BLaER1 (cell line): Measurements from ENCODE around the gene CLN6.
A peak's percentile ranks its signal among the peaks of the same experiment; 100 is the strongest.

ENCODE experiments used
- H3K27ac ChIP-seq: shearing (Covaris generic); formaldehyde crosslinking; 2 replicates; pipeline ENCODE4 v1.8.1; 2022
- H3K27me3 ChIP-seq: shearing (Covaris generic); formaldehyde crosslinking; 2 replicates; pipeline ENCODE4 v1.8.1; 2022
- H3K36me3 ChIP-seq: shearing (Covaris generic); formaldehyde crosslinking; 2 replicates; pipeline ENCODE4 v1.8.1; 2022
- H3K4me1 ChIP-seq: shearing (Covaris generic); formaldehyde crosslinking; 2 replicates; pipeline ENCODE4 v1.8.1; 2022
- H3K4me2 ChIP-seq: shearing (Covaris generic); formaldehyde crosslinking; 2 replicates; pipeline ENCODE4 v1.8.1; 2022
- H3K4me3 ChIP-seq: shearing (Covaris generic); formaldehyde crosslinking; 2 replicates; pipeline ENCODE4 v1.8.1; 2022
- H3K9ac ChIP-seq: shearing (Covaris generic); formaldehyde crosslinking; 2 replicates; pipeline ENCODE4 v1.8.1; 2022
- H3K9me3 ChIP-seq: shearing (Covaris generic); formaldehyde crosslinking; 2 replicates; pipeline ENCODE4 v1.8.1; 2022
- H4K20me1 ChIP-seq: shearing (Covaris generic); formaldehyde crosslinking; 2 replicates; pipeline ENCODE4 v1.8.1; 2022
- Cebpa-rat ChIP-seq: shearing (Covaris generic); IDR thresholded peaks from 2 replicates; pipeline ENCODE4 v1.8.1; 2022

The CLN6 gene

GRCh38 chr15:68229386-68230156, at the start of gene CLN6:
Gene CLN6, minus strand, starts transcription at chr15:68229728. Its CDS starts 144 bp downstream, at chr15:68229584.
- Histone ChIP-seq H4K20me1 (no peaks in the 10 kb centered on the region), H3K4me1 (peaks cover 85% of the 10 kb centered on the region), H3K4me2 (peak within 1 kb of the TSS; percentile 94), H3K27ac (peak within 1 kb of the TSS; percentile 100), H3K27me3 (no peaks in the 10 kb centered on the region), H3K9ac (peak within 1 kb of the TSS; percentile 98), H3K9me3 (no peaks in the 10 kb centered on the region), H3K4me3 (peak within 1 kb of the TSS; percentile 86), H3K36me3 (no peaks in the 10 kb centered on the region)
- TF ChIP-seq Cebpa-rat = no peak

DNA sequence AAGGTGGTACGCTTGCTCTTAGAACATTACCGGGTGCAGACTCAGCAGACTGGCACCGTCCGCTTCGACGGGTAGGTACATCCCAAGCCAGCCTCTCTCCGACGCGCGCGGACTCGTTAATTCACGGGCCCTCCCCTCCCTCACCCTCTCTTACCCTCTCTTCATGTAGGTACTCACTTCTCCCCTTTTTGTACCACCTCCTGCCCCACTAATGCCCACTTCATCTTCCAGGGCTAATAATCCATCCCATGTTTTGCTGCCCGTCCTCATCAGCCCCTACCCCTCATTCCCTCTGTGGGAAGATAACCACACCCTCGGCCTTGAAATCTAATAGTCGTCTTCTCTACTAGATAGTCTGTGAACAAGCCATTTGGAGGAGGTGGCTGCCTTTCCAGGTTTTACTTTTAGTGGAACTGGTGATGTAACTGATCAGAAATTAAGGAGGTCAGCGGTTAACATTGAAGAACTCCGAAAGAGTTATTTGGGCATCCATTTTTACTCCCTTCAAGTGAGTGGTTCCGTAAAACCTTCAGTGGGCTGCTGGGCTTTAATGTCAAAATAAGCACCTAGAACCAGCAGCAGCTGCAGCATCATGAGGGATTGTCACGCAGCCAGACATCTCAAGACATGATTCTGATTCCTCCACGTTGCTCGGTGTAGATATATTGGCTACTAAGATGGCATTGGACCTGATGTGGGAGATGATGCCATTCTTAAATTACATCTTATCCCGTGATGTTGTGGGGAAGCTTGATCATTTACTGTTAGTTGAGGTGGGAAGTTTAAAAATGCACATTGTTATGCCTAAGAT, 49.3 kb upstream of the CLN6 start:
- no peak for TF ChIP-seq Cebpa-rat
- Histone ChIP-seq H3K9ac (peak overlapping the region; percentile 95), H3K27ac (peak overlapping the region; percentile 97), H3K4me1 (peaks cover 44% of the 10 kb centered on the region), H3K4me3 (peak overlapping the region; percentile 85), H3K9me3 (peaks cover under 1% of the 10 kb centered on the region; the same call in 1 of the 2 replicates), H3K36me3 (peaks cover 12% of the 10 kb centered on the region; the same call in 1 of the 2 replicates), H4K20me1 (peaks cover 57% of the 10 kb centered on the region), H3K27me3 (no peaks in the 10 kb centered on the region), H3K4me2 (peak overlapping the region; percentile 91)

- peak overlapping the region; percentile 85 for H3K4me3 ChIP-seq
- H3K9me3 ChIP-seq = no peaks in the 10 kb centered on the region
- no peak for TF ChIP-seq Cebpa-rat
- peak overlapping the region; percentile 91 for H3K4me2 ChIP-seq
- peaks cover 44% of the 10 kb centered on the region for H3K4me1 ChIP-seq
- peak overlapping the region; percentile 97 for H3K27ac ChIP-seq
- peaks cover 7% of the 10 kb centered on the region; the same call in 1 of the 2 replicates for H3K36me3 ChIP-seq
- H4K20me1 ChIP-seq = peaks cover 52% of the 10 kb centered on the region
- peak overlapping the region; percentile 95 for H3K9ac ChIP-seq
- H3K27me3 ChIP-seq = no peaks in the 10 kb centered on the region
Measured at GRCh38 chr15:68278345-68278594, 48.7 kb upstream of the CLN6 start.

GRCh38 chr15:68277603-68278344, 48.2 kb upstream of the CLN6 start, which contains the start of gene FEM1B:
Gene FEM1B, plus strand, starts transcription at chr15:68277745. Its CDS starts 673 bp downstream, at chr15:68278418.
- peak within 1 kb of the TSS; percentile 91 for H3K4me2 ChIP-seq
- H3K9ac ChIP-seq = peak within 1 kb of the TSS; percentile 95
- no peaks in the 10 kb centered on the region for H3K9me3 ChIP-seq
- H3K36me3 ChIP-seq = peaks cover 6% of the 10 kb centered on the region; the same call in 1 of the 2 replicates
- peaks cover 44% of the 10 kb centered on the region for H3K4me1 ChIP-seq
- H4K20me1 ChIP-seq = peaks cover 47% of the 10 kb centered on the region
- H3K27ac ChIP-seq = peak within 1 kb of the TSS; percentile 97
- no peak for TF ChIP-seq Cebpa-rat
- H3K27me3 ChIP-seq = no peaks in the 10 kb centered on the region
- H3K4me3 ChIP-seq = peak within 1 kb of the TSS; percentile 85

DNA sequence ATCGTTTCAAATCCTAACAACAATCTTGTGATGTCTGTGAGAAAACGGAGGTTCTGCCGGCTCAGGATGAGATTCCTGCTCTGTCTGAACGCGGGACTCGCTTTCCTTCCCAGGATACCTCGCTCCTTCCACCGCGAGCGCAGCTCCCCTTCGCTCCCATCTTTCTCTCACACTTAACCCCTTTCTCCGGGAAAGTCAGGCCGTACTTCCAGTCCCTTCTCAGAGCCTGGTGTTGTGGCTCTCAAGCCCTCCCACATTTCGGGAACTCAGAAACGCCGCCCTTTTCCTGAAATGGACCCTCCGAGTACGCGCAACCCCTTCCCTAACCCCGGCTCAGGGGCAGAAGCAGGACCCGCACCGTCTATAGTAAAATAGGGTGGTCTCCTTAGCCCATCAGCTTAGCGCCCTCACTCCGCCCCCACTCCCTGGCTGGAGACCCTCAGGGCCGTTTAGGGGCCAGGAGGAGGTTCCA, 47.6 kb upstream of the CLN6 start:
- Histone ChIP-seq H3K4me3 (peak overlapping the region; percentile 85), H3K27me3 (no peaks in the 10 kb centered on the region), H3K36me3 (peaks cover 6% of the 10 kb centered on the region; the same call in 1 of the 2 replicates), H3K4me2 (peak overlapping the region; percentile 91), H3K27ac (peak overlapping the region; percentile 97), H3K9ac (peak overlapping the region; percentile 95), H3K9me3 (no peaks in the 10 kb centered on the region), H4K20me1 (peaks cover 41% of the 10 kb centered on the region), H3K4me1 (peaks cover 42% of the 10 kb centered on the region)
- TF ChIP-seq Cebpa-rat = no peak

DNA sequence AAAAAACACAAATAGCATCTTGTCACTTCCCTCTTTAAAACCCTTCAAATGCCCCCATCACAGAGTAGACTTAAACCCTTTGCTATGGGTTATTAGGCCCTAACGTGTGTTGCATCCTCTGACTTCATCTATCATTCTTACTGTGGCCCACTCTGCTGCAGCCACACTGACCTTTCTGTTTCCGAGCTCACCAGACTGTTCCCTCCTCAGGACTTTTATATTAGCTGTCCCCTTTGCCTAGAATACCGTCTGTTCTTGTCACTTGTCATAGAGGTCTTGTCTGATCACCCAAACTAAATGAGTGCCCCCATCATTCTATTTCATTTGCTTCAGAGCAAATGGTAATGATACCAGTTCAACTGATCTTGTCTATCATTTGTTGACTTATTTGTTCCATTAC, 47.1 kb upstream of the CLN6 start:
- Histone ChIP-seq H3K4me3 (peak overlapping the region; percentile 85), H3K9ac (peak overlapping the region; percentile 95)
- TF ChIP-seq Cebpa-rat = no peak

GRCh38 chr15:68275165-68275746, 45.7 kb upstream of the CLN6 start:
- Histone ChIP-seq H3K9ac (no peak overlapping the region), H4K20me1 (peaks cover 22% of the 10 kb centered on the region), H3K36me3 (peaks cover 2% of the 10 kb centered on the region; the same call in 1 of the 2 replicates), H3K9me3 (no peaks in the 10 kb centered on the region), H3K4me3 (no peak overlapping the region), H3K4me1 (peaks cover 22% of the 10 kb centered on the region), H3K4me2 (no peak overlapping the region), H3K27me3 (no peaks in the 10 kb centered on the region), H3K27ac (no peak overlapping the region)
- no peak for TF ChIP-seq Cebpa-rat

More for the DNA sequence above, 47.1 kb upstream of the CLN6 start:
- H3K36me3 ChIP-seq = peaks cover 6% of the 10 kb centered on the region; the same call in 1 of the 2 replicates
- peak overlapping the region; percentile 91 for H3K4me2 ChIP-seq
- peak overlapping the region; percentile 97 for H3K27ac ChIP-seq
- no peaks in the 10 kb centered on the region for H3K27me3 ChIP-seq
- H3K9me3 ChIP-seq = no peaks in the 10 kb centered on the region
- peaks cover 36% of the 10 kb centered on the region for H4K20me1 ChIP-seq
- H3K4me1 ChIP-seq = peaks cover 37% of the 10 kb centered on the region

GRCh38 chr15:68274201-68274848, 44.8 kb upstream of the CLN6 start:
- peaks cover 13% of the 10 kb centered on the region for H3K4me1 ChIP-seq
- no peak for TF ChIP-seq Cebpa-rat
- H4K20me1 ChIP-seq = peaks cover 12% of the 10 kb centered on the region
- H3K4me3 ChIP-seq = no peak overlapping the region
- no peaks in the 10 kb centered on the region for H3K36me3 ChIP-seq
- no peak overlapping the region for H3K9ac ChIP-seq
- no peak overlapping the region for H3K27ac ChIP-seq
- no peaks in the 10 kb centered on the region for H3K27me3 ChIP-seq
- H3K9me3 ChIP-seq = no peaks in the 10 kb centered on the region
- H3K4me2 ChIP-seq = no peak overlapping the region
